ENCODE results near the gene FOXP2. TPM values are rescaled to one million over a fixed set of nuclear protein-coding genes. Genes with fewer than 3 reads are reported as not detected.
"Not testable (repeated sequence)": the region's sequence is repeated elsewhere in the genome, so short reads cannot be mapped to it uniquely, and the experiment has no call there.

FOXP2 gene
- 14.7 TPM for polyA plus RNA-seq (2012; ENCODE audit: insufficient read depth, insufficient read length, low read depth)

DNA sequence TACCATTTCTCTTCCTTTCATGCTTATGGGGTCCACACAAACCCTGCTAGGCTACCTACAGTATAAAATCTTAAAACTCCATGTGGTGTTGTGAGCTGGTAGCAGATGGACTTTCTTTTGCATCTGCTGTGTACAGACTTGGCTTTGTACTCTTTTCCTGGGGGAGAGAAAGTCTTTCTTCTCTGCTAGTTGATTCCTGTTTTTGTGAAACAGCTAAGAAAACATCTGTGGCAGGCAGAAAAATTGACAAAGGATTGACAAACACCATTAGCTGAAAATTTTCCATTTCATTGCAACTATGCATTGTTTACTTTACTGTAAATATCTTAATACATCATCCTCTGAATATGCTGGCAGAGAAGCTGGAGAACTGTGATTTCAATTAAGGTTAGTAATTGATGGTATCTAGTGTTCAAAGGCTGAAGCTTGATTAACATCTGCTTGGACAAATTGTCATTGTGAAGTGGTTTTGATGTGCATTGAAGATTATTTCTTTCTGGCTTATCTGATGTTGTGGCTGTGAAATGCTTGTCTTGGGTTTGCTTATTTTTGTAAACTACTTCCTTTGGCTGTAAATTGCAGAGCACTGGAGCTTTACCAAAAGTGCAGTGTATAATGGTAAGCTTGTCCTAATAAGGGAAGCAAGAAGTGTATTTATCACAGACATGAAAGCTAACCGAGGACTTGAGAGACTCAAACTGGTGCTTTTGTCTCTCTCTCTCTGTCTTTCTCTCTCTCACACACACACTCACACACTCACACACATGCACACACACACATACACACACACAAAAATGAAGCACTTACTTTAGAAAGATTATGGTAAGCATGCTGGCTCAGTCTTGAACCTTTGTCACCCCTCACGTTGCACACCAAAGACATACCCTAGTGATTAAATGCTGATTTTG lies at the start of gene FOXP2:
TSS of gene FOXP2 (plus strand) at position 660 of the 908 bp plus-strand sequence. CDS start 11,697 bp downstream, outside the sequence.
- H3K36me3 ChIP-seq = no peaks in the 10 kb centered on the region
- H3K4me3 ChIP-seq (ENCODE audit: low read depth, low read length) = no peak within 1 kb of the TSS
- H3K4me1 ChIP-seq = no peaks in the 10 kb centered on the region
- TF ChIP-seq CTCF (IDR thresholded peaks at IDR 0.05; ENCODE audit: low read depth, low read length) = no peak
- no peaks in the 10 kb centered on the region for H3K9me3 ChIP-seq
- no peak for DNase-seq
- no peaks in the 10 kb centered on the region for H3K27me3 ChIP-seq

DNA sequence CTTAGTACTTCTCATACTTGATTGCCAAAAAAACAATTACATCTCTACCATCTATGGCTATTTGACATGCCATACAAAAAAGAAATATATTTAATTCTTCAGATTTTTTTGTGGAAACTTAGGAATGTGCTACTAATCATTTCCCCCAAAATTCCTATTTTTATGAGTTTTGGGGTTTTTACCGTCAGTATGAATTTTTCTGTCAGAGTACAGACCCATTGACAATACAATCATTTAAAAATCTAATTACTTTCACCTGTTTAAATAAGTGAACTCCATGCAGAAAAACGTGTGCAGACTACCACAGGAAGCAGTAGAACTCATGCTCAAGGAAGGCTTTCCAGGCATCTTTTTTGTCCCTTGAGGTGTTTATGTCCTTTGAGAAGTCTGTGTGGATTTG lies 48.8 kb upstream of the FOXP2 start:
- no peaks in the 10 kb centered on the region for H3K9me3 ChIP-seq
- H3K36me3 ChIP-seq = no peaks in the 10 kb centered on the region
- no peak overlapping the region for H3K4me3 ChIP-seq (ENCODE audit: low read depth, low read length)
- no peaks in the 10 kb centered on the region for H3K4me1 ChIP-seq
- no peak for DNase-seq
- TF ChIP-seq CTCF (IDR thresholded peaks at IDR 0.05; ENCODE audit: low read depth, low read length) = no peak
- no peaks in the 10 kb centered on the region for H3K27me3 ChIP-seq

DNA sequence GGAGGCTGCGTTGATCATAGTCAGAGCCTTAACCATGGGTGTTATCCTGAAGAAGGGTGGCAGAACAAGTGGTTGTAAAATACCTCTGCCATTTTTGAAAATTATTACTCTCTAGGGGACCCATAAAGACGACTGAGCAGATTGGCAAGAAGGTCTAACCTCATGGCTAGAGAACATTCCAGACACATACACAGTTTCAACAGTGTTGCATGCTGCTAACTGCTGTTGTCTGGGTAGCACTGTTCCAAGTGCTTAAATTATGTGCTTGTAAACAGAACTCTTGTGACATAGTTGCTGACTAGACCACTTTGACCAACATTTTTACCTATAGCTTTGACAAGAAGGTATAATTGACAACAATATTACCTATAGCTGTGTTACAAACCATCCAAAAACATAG lies 46.1 kb upstream of the FOXP2 start:
- no peak for DNase-seq
- no peak for TF ChIP-seq CTCF (IDR thresholded peaks at IDR 0.05; ENCODE audit: low read depth, low read length)

DNA sequence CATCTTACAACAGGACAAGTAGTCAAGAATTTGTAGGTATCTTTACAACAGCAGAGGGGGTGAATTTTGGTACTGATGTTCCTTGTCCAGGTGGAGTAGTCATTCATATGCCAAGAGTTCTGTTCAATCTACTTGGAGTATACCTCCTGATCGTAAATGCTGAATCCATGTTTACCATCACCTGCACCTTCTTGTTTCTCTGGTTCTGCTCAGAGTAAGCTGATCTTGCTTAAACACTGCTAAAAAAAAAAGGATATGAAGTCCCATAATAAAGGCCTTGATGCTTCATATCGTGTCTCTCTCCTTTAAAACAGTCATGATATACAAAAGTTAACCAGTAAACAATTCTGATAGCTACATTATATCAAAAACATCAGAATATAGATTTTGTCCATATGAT lies 45.3 kb upstream of the FOXP2 start:
- Histone ChIP-seq H3K4me3 (ENCODE audit: low read depth, low read length) (no peak overlapping the region), H3K9me3 (no peaks in the 10 kb centered on the region), H3K36me3 (no peaks in the 10 kb centered on the region), H3K4me1 (no peaks in the 10 kb centered on the region), H3K27me3 (no peaks in the 10 kb centered on the region)
- DNase-seq = no peak
- TF ChIP-seq CTCF (IDR thresholded peaks at IDR 0.05; ENCODE audit: low read depth, low read length) = no peak

More for the DNA sequence above, 46.1 kb upstream of the FOXP2 start:
- no peaks in the 10 kb centered on the region for H3K4me1 ChIP-seq
- H3K9me3 ChIP-seq = no peaks in the 10 kb centered on the region
- H3K36me3 ChIP-seq = no peaks in the 10 kb centered on the region
- no peak overlapping the region for H3K4me3 ChIP-seq (ENCODE audit: low read depth, low read length)
- no peaks in the 10 kb centered on the region for H3K27me3 ChIP-seq

- H3K9me3 ChIP-seq = no peaks in the 10 kb centered on the region
- H3K27me3 ChIP-seq = no peaks in the 10 kb centered on the region
- H3K36me3 ChIP-seq = no peaks in the 10 kb centered on the region
- no peaks in the 10 kb centered on the region for H3K4me1 ChIP-seq
- no peak for TF ChIP-seq CTCF (IDR thresholded peaks at IDR 0.05; ENCODE audit: low read depth, low read length)
- DNase-seq = no peak
- H3K4me3 ChIP-seq (ENCODE audit: low read depth, low read length) = no peak overlapping the region
Measured at GRCh38 chr7:114372619-114373018, 42.0 kb upstream of the FOXP2 start.

GRCh38 chr7:114375907-114376306 lies 38.7 kb upstream of the FOXP2 start:
- no peak for DNase-seq
- H3K9me3 ChIP-seq = no peaks in the 10 kb centered on the region
- no peaks in the 10 kb centered on the region for H3K36me3 ChIP-seq
- H3K4me3 ChIP-seq (ENCODE audit: low read depth, low read length) = no peak overlapping the region
- no peak for TF ChIP-seq CTCF (IDR thresholded peaks at IDR 0.05; ENCODE audit: low read depth, low read length)
- no peaks in the 10 kb centered on the region for H3K27me3 ChIP-seq
- H3K4me1 ChIP-seq = no peaks in the 10 kb centered on the region

GRCh38 chr7:114383946-114384345 lies 30.7 kb upstream of the FOXP2 start:
- H3K4me3 ChIP-seq (ENCODE audit: low read depth, low read length); DNase-seq; H3K36me3 ChIP-seq; H3K4me1 ChIP-seq; H3K27me3 ChIP-seq; H3K9me3 ChIP-seq: not testable (repeated sequence)

- H3K4me3 ChIP-seq (ENCODE audit: low read depth, low read length); H3K27me3 ChIP-seq; DNase-seq: not testable (repeated sequence)
Measured at GRCh38 chr7:114384346-114384745, 30.3 kb upstream of the FOXP2 start.

More at GRCh38 chr7:114384346-114384745, 30.3 kb upstream of the FOXP2 start:
- H3K4me1 ChIP-seq, H3K36me3 ChIP-seq, H3K9me3 ChIP-seq: not testable (repeated sequence)
